ENCODE data around the gene KSR1. TPM values are rescaled to one million over a fixed set of nuclear protein-coding genes. Genes with fewer than 3 reads are reported as not detected.

Gene KSR1
- total RNA-seq, 1 experiment from 2014 or later: 88.9 TPM

- Histone ChIP-seq H3K27me3 (replicated peaks; ENCODE audit: control insufficient read depth, insufficient read depth, low read length) (no peaks in the 10 kb centered on the region), H3K4me1 (no peaks in the 10 kb centered on the region), H3K4me3 (ENCODE audit: low read depth, low read length) (no peak overlapping the region), H3K36me3 (ENCODE audit: control insufficient read depth, insufficient read depth, low read length) (peaks cover 9% of the 10 kb centered on the region), H3K9me3 (no peaks in the 10 kb centered on the region)
- ChIA-PET POLR2A (interaction anchor here (0.5 kb wide), 1 partner anchor 21 kb away, joined by 3 read pairs; no protein-coding TSS in a partner anchor), CTCF (interaction anchor here (0.6 to 6.2 kb wide), 16 partner anchors 9 to 529 kb away, joined by 3 to 95 read pairs (median 5); partner anchors contain the start of genes KSR1 and LYRM9)
- intact Hi-C loops (cut with micrococcal nuclease; ENCODE audit: unreplicated experiment): loop anchor here (1.0 to 10.0 kb wide), 5 partner anchors 38 to 218 kb away; no protein-coding TSS in a partner anchor
- Mint-ChIP-seq H3K27ac (ENCODE audit: unreplicated experiment) (no peak overlapping the region), H3K27me3 (ENCODE audit: insufficient read depth, unreplicated experiment) (no peaks in the 10 kb centered on the region), H3K4me1 (ENCODE audit: low read depth, unreplicated experiment) (peaks cover 6% of the 10 kb centered on the region), H3K9me3 (ENCODE audit: unreplicated experiment) (no peaks in the 10 kb centered on the region), H3K36me3 (ENCODE audit: insufficient read depth, unreplicated experiment) (peaks cover 65% of the 10 kb centered on the region), H3K4me3 (ENCODE audit: unreplicated experiment) (no peak overlapping the region)
- DNase-seq: peak; percentile 89 to 94
- peak; percentile 99 to 100 for TF ChIP-seq CTCF (IDR thresholded peaks at IDR 0.05; ENCODE audit: insufficient read depth in 1 of 2, low read depth in 1 of 2, low read length in 1 of 2, severe bottlenecking in 1 of 2, unreplicated experiment in 1 of 2)
- BruUV-seq (replicated peaks): no TSS peak
These were observed 146.6 kb downstream of the KSR1 start for GRCh38 chr17:27602721-27603420.

- no peaks in the 10 kb centered on the region for H3K27me3 ChIP-seq (replicated peaks; ENCODE audit: control insufficient read depth, insufficient read depth, low read length)
- H3K4me1 Mint-ChIP-seq (ENCODE audit: low read depth, unreplicated experiment): peaks cover 6% of the 10 kb centered on the region
- no peak for TF ChIP-seq CTCF (IDR thresholded peaks at IDR 0.05; ENCODE audit: insufficient read depth in 1 of 2, low read depth in 1 of 2, low read length in 1 of 2, severe bottlenecking in 1 of 2, unreplicated experiment in 1 of 2)
- ChIA-PET POLR2A (interaction anchor here (0.5 kb wide), 1 partner anchor 22 kb away, joined by 3 read pairs; no protein-coding TSS in a partner anchor), CTCF (interaction anchor here (0.6 to 6.2 kb wide), 15 partner anchors 8 to 313 kb away, joined by 3 to 95 read pairs (median 5); partner anchors contain the start of genes KSR1 and LYRM9)
- H3K27me3 Mint-ChIP-seq (ENCODE audit: insufficient read depth, unreplicated experiment): no peaks in the 10 kb centered on the region
- H3K9me3 ChIP-seq: no peaks in the 10 kb centered on the region
- H3K4me3 Mint-ChIP-seq (ENCODE audit: unreplicated experiment): no peak overlapping the region
- H3K4me3 ChIP-seq (ENCODE audit: low read depth, low read length): no peak overlapping the region
- no peaks in the 10 kb centered on the region for H3K4me1 ChIP-seq
- DNase-seq: no peak
- H3K36me3 Mint-ChIP-seq (ENCODE audit: insufficient read depth, unreplicated experiment): peaks cover 68% of the 10 kb centered on the region
- no peak overlapping the region for H3K27ac Mint-ChIP-seq (ENCODE audit: unreplicated experiment)
- intact Hi-C loops (cut with micrococcal nuclease; ENCODE audit: unreplicated experiment): loop anchor here (1.0 to 10.0 kb wide), 5 partner anchors 37 to 219 kb away; no protein-coding TSS in a partner anchor
- BruUV-seq (replicated peaks): no TSS peak
- peaks cover 6% of the 10 kb centered on the region for H3K36me3 ChIP-seq (ENCODE audit: control insufficient read depth, insufficient read depth, low read length)
- H3K9me3 Mint-ChIP-seq (ENCODE audit: unreplicated experiment): no peaks in the 10 kb centered on the region
These were observed 147.1 kb downstream of the KSR1 start for GRCh38 chr17:27603421-27603770.

DNA sequence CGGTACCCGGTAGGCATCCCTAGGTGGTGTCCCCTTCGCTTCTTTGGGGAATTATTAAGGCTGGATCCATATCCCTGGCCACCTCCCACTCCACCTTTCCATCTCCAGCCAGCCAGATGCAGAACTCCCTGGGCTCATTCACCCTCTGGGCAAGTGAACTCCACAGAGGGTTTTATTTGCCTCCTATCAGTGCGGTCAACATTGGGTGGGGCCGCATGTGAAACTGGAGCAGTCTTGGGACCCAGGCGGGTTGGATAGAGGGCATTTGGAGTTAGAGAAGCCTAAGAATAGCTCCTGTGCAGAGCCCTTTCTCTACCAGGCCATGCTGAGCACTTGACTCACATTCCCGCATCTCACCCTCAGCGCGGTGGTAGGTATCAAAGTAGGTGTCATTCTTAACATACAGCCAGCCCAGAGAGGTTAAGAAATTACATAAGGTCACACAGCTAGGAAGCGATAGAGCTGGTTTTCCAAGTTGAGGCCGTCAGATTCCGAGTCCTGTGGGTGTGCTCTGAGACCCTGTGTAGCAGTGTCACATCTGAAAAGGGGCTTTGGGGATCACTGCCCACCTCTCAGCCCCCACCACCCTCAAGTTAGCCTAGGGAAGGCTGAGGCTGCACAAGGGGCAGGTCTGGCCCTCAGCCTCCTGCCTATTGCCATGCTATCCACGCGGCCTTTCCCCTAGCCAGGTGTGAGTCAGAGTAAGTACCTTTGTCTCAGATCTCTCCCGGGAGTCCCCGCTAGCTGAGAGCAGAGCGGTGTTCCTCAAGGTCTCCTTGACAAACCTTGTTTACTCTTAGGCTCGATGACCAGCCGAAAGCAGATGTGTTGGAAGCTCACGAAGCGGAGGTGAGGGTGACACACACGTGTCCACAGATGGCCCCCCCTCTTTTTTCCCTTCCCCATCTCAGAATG lies 147.9 kb downstream of the KSR1 start:
- POLR2A ChIA-PET: no interaction called here
- CTCF ChIA-PET: interaction anchor here (0.6 to 6.2 kb wide), 14 partner anchors 7 to 314 kb away, joined by 3 to 95 read pairs (median 5); partner anchors contain the start of genes KSR1 and LYRM9

More for the DNA sequence above, 147.9 kb downstream of the KSR1 start:
- H3K4me1 Mint-ChIP-seq (ENCODE audit: low read depth, unreplicated experiment): peaks cover 6% of the 10 kb centered on the region
- H3K27me3 Mint-ChIP-seq (ENCODE audit: insufficient read depth, unreplicated experiment): no peaks in the 10 kb centered on the region
- no peak for TF ChIP-seq CTCF (IDR thresholded peaks at IDR 0.05; ENCODE audit: insufficient read depth in 1 of 2, low read depth in 1 of 2, low read length in 1 of 2, severe bottlenecking in 1 of 2, unreplicated experiment in 1 of 2)
- no peak for DNase-seq
- no peaks in the 10 kb centered on the region for H3K9me3 Mint-ChIP-seq (ENCODE audit: unreplicated experiment)
- H3K27ac Mint-ChIP-seq (ENCODE audit: unreplicated experiment): no peak overlapping the region
- Histone ChIP-seq H3K27me3 (replicated peaks; ENCODE audit: control insufficient read depth, insufficient read depth, low read length) (no peaks in the 10 kb centered on the region), H3K4me1 (no peaks in the 10 kb centered on the region), H3K9me3 (no peaks in the 10 kb centered on the region), H3K36me3 (ENCODE audit: control insufficient read depth, insufficient read depth, low read length) (peaks cover 6% of the 10 kb centered on the region), H3K4me3 (ENCODE audit: low read depth, low read length) (no peak overlapping the region)
- no peak overlapping the region for H3K4me3 Mint-ChIP-seq (ENCODE audit: unreplicated experiment)
- intact Hi-C loops (cut with micrococcal nuclease; ENCODE audit: unreplicated experiment): loop anchor here (1.0 to 10.0 kb wide), 5 partner anchors 37 to 219 kb away; no protein-coding TSS in a partner anchor
- peaks cover 68% of the 10 kb centered on the region for H3K36me3 Mint-ChIP-seq (ENCODE audit: insufficient read depth, unreplicated experiment)
- BruUV-seq (replicated peaks): no TSS peak

Data from Caco-2 (cell line).